NCI-H526 (cell line): ENCODE results near the gene SEMA6D.

ENCODE experiments used
- DNase-seq, 2 experiments: peaks; one replicate each; lab custom pipeline; 2025; lab: John Stamatoyannopoulos, UW

The SEMA6D gene, protein sequence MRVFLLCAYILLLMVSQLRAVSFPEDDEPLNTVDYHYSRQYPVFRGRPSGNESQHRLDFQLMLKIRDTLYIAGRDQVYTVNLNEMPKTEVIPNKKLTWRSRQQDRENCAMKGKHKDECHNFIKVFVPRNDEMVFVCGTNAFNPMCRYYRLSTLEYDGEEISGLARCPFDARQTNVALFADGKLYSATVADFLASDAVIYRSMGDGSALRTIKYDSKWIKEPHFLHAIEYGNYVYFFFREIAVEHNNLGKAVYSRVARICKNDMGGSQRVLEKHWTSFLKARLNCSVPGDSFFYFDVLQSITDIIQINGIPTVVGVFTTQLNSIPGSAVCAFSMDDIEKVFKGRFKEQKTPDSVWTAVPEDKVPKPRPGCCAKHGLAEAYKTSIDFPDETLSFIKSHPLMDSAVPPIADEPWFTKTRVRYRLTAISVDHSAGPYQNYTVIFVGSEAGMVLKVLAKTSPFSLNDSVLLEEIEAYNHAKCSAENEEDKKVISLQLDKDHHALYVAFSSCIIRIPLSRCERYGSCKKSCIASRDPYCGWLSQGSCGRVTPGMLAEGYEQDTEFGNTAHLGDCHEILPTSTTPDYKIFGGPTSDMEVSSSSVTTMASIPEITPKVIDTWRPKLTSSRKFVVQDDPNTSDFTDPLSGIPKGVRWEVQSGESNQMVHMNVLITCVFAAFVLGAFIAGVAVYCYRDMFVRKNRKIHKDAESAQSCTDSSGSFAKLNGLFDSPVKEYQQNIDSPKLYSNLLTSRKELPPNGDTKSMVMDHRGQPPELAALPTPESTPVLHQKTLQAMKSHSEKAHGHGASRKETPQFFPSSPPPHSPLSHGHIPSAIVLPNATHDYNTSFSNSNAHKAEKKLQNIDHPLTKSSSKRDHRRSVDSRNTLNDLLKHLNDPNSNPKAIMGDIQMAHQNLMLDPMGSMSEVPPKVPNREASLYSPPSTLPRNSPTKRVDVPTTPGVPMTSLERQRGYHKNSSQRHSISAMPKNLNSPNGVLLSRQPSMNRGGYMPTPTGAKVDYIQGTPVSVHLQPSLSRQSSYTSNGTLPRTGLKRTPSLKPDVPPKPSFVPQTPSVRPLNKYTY

DNA sequence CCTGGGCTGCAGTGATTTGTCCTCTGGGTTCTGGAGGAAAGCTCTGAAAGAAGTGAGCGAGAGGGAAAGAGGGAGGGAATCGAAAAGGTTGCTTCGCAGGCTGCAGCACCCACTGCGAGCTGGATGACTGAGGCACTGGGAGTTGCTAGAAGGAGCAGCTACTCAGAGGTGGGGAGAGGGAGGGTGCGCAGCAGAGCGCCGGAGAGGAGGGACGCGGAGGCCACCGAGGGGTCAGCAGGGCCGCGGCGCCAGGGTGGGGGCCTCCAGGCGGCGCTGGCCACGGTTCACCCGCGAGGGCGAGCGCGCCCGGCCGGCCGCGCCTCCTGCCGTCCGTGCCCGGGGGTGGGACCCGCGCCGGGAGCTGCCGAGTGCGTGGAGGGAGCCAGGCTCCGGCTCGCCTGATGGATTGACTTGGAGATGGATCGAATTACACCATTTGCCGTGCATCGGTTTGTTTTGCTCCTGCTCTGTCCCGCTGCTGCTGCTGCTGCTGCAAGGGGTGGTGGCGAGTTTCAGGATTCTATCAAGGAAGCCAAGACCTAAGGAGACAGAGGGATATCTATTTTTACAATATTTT lies at the start of gene SEMA6D:
TSS of gene SEMA6D (plus strand) at position 470 of the 577 bp plus-strand sequence. CDS start 42,294 bp downstream, outside the sequence.
- peak; percentile 22 to 80 for DNase-seq

DNA sequence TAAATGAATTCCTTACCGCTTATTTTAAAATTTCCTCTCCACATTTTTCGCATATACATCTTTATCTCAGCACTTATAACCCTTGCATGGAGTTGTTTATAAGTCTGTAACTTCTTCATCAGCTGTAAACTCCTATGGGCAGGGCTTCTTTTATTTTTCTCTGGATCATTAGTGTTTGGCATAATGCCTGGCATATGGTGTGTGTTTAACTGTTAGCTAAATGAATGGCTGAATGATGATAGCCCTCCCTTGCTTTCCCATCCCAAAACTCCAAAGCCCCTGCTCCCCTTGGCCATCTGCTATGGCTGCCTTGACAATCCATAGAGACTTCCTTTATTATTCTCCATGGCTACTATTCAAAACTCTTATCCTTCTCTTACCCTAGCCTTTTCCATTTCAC lies 48.1 kb upstream of the SEMA6D start:
- no peak for DNase-seq

DNA sequence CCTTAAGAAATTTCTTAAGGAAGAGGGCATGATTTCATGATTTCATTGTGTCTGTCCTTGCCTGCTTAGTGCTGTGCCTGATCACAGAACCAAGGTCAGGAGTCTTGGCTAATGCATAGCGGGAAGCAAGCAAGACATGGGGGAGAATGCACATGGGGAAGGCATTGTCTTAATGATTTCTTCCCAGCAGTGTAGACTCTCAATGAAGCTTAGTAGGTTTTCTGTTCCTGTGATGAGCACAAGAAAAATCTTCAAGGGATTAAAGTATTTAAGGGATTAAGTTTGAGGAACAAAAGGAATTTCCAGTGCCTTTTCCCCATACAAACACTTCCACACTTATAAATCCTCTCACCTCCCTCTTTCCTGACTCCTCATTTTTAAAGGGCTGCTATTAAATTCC lies 46.9 kb upstream of the SEMA6D start:
- no peak for DNase-seq

DNA sequence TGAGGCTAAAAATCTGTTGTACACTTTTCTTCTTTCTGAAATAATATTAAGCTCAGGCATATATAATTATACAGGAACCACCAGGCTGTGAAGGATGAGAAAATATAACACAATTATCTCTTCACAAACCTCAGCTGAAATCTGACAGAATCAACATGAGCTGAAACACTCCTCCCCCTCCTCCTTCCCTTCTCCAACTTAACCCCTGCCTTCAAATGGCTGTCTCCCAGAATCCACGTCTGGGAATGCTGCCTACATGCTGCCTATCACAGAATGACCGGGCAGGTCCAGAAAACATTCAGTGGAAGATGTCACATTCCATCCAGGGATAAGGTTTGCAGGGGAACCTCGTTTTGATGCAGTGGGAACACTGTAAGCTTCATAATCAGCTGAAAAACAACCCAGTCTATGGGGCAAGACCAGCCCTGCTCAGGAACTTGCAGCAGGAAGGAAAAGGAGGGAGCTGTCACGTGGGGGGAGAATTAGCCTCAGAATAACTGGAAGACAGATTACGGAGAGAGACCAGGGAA lies 44.0 kb upstream of the SEMA6D start:
- DNase-seq = no peak

DNA sequence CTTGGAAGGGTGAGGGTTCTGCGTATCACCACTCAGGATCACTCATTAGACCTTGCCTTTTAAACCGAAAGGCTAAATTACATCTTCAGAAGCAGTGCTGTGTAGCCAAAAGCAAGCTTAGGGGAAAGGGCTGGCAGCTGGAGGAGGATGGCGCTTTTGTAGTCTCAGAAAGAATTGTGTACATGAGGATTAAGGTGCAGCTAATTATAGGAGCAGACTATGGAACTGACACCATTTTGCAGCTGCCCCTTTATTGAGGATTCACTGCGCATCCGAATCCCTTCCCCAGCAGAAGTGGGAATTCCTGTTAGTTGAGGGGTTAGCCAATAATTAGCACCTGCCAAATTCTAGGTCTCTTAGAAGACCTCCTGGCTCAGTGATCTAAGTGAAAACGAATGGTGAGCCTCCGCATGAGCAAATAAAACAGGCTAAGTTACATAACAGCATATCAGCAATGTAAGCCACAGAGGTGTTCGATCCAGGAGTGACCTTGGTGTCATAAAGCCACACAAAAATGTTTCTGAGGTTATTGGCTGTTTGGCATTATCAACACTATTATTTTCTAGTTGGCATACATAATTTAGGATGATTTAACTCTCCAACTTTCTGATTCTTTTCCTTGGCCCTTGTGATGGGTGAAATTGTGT lies 42.6 kb upstream of the SEMA6D start:
- DNase-seq = no peak

DNA sequence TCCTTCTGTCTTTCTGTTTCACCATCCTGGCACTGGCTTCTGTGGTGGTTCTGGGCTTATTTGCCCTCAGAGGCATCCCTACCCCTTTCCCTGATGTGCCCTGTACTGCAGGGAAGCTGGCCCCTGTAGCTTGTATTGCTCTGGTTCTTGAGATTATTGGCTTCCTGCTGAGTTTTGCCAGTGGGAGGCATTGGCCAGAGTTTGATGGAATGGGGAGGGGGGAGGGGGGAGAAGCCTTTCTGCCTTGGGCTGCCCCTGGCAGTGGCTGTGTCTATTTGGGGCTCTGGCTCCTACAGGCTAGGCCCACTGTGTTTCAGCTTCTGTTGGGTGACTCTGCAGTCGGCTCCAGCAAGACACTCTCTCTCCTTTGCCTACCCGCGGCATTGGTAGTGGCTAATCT lies 41.6 kb upstream of the SEMA6D start:
- no peak for DNase-seq

DNA sequence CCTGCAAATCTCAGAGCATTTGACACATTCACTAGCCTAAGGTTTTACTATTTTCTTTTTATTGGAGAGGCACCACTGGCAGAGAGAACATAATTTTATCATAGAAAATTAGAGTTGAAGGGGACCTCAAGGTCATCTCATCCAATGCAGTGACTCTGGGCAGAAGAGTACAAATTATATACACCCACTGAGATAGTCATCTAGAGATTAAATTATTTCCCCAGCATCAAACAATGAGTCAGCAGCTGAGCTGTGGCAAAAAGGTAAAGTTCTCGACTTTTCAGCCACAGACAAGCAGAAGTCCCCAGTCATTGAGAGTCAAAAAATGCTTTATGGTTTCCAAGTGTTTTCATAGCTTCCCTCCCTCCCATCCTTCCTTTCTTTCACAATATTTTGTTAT lies 39.3 kb upstream of the SEMA6D start:
- no peak for DNase-seq

DNA sequence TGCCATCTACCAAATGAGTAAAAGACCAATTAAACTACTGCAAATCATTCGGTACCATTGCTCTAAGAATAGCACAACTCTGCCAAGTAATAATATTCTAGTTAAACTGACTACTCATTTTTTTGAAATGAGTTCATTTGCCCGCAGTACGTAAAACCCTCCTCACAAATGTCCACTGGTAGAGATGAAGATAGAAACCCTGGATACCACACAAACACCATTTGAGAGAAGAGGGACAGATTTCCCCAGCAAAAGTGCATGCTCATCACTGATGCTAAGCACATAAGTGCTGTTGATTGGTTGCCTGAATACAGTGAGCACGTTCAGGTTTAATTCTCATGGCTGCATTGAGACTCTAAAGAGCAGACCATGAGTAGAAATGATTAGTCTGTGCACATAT lies 34.6 kb upstream of the SEMA6D start:
- DNase-seq = no peak

DNA sequence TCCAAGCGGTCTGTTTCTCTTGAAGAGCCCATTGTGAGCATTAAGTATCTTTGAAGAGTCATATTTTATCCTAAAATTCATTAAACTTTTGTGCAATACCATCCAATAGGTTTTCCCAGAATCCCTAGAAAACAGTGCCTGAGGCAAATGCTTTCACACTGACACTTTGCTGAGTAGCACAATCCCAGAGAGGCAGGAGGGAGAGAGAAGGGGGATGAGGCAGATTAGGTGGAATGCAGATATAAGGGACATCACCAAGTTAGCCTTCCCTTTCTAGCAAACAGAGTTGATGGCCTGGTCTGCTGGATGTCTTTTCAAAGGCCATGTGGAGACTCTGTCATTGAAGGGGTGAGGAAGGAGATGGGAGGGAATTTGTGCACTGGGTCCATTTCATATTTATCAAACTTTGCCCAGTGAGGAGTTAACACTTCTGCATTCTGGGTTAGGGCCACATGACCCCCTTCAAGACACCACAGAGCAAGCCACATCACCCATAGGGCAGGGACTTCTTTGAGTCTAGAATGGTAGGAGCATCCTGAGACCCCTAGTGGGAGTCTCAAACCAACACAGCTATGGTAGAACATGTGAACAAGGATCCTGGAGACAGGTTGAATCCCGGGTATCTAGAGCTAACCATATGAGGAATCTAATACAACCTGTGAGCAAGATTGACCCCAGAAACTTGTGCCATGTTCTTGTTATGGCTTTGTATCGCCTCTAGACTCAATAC lies 32.0 kb upstream of the SEMA6D start:
- peak in 1 of 2 experiments; percentile 1 for DNase-seq

DNA sequence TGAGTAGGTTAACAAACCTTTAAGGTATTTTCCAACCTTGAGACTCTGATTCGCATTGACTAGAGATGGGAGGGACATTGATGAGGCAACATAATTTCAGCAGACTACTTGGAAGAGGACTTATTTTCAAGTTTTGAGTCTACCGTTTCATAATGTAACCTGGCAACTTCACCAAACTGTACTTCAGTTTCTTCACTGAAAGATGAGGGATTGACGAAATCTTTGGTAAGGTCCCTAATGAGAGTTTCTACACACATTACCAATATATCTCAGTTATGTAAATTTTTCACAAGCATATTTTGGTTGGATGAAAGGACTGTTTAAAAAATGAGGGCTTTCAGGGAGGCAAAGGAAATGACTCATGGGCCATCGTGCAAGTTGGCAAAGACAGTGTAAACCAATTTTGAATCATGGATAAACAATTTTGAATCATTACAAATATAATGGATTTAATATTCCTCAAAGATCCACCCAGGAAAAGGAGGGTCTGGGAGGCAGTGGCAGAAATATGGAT lies 28.7 kb upstream of the SEMA6D start:
- no peak for DNase-seq

DNA sequence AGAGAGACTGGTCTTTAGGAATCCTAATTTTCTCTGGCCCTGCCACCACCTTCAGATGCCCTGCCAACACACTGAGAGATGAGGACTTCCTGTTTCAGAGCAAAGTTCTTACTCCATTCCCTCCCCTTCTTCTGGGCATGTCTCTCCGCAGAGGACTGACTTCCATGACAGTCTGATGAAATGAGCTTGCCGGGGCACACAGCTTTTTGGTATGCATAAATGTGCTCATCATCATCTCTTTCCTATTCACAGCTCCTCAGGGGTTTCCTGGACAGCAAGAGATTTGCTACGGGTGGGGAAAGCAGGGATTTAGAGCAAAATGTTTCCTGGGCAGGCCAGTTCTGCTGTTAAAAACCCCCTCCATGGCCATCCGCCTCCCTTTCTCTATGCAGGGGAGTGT lies 27.6 kb upstream of the SEMA6D start:
- DNase-seq = no peak

DNA sequence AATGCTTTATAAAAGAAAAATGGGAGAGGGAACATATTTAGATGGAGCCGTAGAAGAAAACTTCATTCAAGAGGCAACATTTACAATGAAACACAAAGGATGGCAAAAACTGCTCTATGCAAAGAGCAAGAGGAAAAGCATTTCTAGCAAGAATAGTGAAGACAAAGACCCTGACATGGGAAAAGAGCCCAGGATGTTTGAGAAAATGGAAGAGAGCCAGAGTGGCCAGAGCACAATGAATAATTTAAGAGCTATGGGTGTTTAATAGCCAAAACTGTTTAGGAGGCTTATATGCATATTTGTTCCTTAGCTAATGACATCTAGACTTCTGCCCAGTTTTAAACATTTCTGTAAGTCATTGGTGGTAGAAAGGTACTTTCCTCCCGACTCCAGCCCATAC lies 25.4 kb upstream of the SEMA6D start:
- DNase-seq = no peak

DNA sequence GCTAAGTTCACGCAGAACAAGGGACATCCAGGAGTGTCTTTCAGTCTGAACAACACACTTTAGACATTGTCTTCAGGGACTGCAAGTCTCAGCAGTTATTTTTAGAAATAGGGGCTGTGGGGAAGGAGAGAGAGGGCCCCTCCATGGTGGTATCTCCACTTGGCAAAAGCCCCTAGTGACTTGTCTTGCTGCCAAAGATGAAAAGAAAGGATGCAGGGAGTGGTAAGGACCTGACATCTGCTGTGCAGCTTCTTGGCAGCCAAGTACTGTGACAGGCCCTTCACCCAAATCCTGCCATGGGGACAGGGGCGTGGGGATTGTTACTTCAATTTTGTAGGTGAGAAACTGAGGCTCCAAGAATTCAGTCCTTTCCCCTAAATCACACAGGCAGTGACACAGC lies 21.0 kb upstream of the SEMA6D start:
- no peak for DNase-seq

DNA sequence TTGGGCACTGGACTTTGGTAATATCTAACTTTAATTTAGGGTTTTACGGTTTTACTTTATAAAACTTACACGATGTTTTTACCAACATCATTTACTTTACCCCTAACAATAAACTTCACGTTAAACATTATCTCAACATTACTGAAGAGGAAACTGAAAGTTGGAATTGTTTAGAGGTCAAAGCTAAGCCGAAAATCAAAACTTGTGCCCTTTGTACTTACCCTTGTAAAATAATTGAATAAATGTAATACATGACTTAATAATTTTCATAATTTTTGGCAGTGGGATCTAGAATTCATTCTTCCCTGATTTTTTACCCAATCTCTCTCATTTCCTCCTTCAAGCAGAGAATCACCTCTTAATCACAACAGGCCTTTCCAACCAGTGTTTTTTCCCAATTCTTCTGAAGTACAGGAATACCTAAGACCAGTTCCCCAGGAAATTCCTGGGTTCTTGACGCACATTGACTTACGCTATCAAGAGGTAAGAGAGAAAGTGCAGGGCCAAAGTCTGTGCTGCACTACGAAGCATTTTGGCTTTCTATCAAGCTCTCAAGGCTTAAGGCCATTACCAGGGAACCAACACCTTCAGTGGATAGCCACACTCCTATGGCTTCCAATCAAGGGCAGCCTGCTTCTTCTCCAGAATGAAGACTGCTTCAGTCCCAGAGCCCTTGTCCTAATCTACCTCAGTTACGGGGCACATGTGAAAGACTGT lies 11.9 kb upstream of the SEMA6D start:
- DNase-seq = no peak

DNA sequence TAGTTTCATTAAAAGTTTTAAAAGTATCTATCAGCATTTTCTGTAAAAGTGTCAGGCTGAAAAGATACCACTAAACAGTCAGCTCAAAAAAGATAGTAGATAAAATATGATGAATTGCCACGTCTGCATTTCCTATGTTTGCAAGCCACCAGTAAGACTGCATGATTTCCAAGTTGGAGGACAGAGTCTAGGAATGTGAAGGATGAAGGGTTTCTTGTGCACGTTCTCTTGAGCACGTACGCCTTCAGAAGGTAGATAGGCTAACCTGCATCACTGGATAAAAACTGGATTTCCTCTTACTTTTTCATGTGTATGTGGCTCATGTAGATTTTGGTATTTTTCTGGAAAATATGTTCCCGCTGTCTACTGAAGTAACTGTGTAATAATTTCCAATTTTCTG lies 9.9 kb upstream of the SEMA6D start:
- DNase-seq = no peak

DNA sequence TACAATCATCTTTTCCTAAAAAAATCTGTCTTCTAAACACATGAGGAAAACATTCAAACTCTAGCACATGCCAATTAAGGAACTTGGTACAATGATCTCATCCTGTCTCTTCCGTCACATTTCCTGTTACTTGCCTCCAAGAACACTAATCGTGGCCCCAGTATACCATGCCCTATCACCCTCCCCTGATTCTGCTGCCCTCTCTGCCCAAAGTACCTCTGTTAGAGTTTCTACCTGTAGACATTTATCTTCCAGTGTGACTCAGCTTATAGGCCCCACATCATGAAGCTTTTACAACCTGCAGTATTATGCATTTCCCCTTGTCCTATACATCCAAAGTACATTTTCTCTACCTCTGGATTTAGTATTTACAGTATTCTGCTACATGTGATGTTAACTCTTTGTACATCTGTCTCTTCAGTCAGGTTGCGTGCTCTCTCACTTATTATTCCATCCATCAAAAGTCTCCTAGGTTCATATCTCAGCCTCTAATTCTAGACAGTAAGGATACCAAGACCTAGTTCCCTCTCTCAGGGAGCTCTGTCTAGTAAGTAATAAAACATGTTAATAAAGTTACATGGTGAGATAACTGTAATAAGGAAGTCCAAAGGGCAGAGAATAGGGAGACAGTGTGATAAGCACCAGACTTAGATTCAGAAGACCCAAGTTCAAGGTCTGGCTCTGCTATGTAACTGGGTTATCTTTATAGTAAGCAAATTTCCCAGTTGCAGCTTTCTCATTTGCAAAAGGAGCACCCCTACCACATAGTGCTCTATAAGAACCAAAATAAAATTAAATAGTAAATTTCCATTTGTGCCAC lies 8.9 kb upstream of the SEMA6D start:
- DNase-seq = no peak

DNA sequence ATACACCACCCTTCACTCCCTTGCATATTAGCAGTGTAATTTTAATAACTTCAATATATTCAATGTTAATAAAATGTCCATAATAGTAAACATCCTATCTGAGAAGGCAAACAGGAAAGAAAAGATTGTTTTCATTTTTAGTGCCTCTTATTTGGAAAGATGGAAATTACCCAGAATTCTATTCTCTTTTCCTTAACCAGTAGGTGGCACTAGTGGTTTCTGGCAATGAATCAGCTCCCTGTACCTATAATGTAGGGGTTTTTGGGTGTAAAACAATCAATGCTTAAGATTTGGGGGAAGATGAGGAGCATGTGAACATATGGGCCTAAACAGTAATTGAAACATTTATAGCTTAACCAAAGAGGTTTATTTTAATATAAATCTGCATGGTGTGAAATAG lies 5.7 kb upstream of the SEMA6D start:
- DNase-seq = peak in 1 of 2 experiments; percentile 14

DNA sequence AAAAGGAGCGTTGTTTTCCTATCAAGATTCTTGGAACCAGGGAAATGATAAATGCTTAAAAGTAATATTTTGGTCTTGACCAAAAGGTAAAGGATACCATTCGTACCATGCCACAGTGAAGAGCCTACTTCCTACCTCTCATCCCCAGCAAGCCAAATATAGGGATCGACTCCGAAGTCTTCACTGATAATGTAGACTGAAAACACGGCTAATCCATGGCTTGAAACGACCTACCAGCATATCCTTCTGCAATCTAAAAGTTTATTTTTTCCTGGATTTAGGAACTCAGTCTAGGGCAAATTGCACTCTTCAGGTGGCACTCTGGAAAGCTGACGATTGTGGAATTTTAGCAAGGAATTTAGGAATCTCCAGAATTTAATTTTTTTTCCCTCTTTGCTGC lies 1.9 kb upstream of the SEMA6D start:
- no peak for DNase-seq

DNA sequence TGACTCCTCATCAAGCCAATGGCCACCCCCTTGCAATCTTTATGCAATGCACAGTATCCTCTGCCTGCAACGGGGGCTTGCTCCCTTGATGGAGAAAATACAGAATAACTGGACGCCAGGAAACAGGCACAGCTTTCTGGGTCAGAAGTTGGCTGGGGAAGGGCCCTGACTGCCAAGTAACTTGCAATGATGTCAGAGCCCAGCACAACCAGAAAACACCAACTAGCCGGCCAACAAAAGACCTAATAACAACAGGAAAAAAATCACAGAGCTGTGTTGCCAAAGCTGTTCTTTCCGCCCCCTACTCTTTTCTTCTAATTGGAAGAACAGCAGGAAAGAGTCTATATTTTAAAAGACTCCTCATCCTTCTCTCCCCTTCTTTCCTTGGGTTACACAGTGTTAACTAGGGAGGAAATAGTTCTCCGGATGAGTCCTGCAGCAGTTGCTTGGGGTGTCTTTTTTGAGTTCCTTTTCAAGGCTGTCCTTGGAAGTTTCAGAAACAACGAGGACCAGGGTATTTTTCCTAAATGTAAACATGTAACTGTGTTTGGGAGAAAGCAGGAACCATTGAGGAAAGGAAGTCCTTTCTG lies 1.4 kb upstream of the SEMA6D start:
- no peak for DNase-seq
